Forelimb muscle (tissue), 1 donor: ENCODE measurements around the gene USP6. TPM values are rescaled to one million over a fixed set of nuclear protein-coding genes. Genes with fewer than 3 reads are reported as not detected.
"Not testable (repeated sequence)": the region's sequence is repeated elsewhere in the genome, so short reads cannot be mapped to it uniquely, and the experiment has no call there.

Experiments used
- DNase-seq: peaks from one replicate; pipeline ENCODE4 v3.0.0-alpha.2; 2013; ENCODE audit warnings: low read depth
- polyA plus RNA-seq: library from polyadenylated mRNA; unstranded; fragments of 120-200 nt; gene quantifications from one replicate; pipeline ENCODE4 v1.2.1, GENCODE V29; 2013; ENCODE audit not compliant: insufficient read length

The USP6 gene
- 30.0 TPM for polyA plus RNA-seq

GRCh38 chr17:5115673-5116651 is at the start of gene USP6:
Gene USP6, plus strand, starts transcription at chr17:5116032. Its CDS starts 14,336 bp downstream, at chr17:5130368.
- DNase-seq, result no peak

- DNase-seq, result no peak
These were observed 47.6 kb upstream of the USP6 start for GRCh38 chr17:5068236-5068635.

GRCh38 chr17:5069724-5070123 is 46.1 kb upstream of the USP6 start:
- DNase-seq, result no peak

GRCh38 chr17:5075472-5075871 is 40.4 kb upstream of the USP6 start:
- not testable (repeated sequence) for DNase-seq

- DNase-seq, result not testable (repeated sequence)
These were observed 38.6 kb upstream of the USP6 start for GRCh38 chr17:5077275-5077674.

GRCh38 chr17:5077781-5078105 is 38.1 kb upstream of the USP6 start:
- DNase-seq, result no peak

GRCh38 chr17:5078106-5079028 is 37.5 kb upstream of the USP6 start, which contains the start of gene ZFP3:
Gene ZFP3, plus strand, starts transcription at chr17:5078467. Its CDS starts 13,038 bp downstream, at chr17:5091505.
- DNase-seq, result no peak

GRCh38 chr17:5080591-5080990 is 35.2 kb upstream of the USP6 start:
- DNase-seq, result no peak

GRCh38 chr17:5092218-5093010 is 23.4 kb upstream of the USP6 start:
- no peak for DNase-seq

GRCh38 chr17:5096731-5097100 is 19.1 kb upstream of the USP6 start:
- DNase-seq, result no peak

- DNase-seq, result no peak
These were observed 18.6 kb upstream of the USP6 start for GRCh38 chr17:5097101-5097834.

GRCh38 chr17:5099271-5099670 is 16.6 kb upstream of the USP6 start:
- DNase-seq, result no peak

- no peak for DNase-seq
These were observed 15.0 kb upstream of the USP6 start for GRCh38 chr17:5100832-5101231.

- DNase-seq, result no peak
These were observed 5.0 kb upstream of the USP6 start for GRCh38 chr17:5110816-5111215.

GRCh38 chr17:5111402-5112204 is 4.2 kb upstream of the USP6 start, which contains the start of gene ZNF232:
Gene ZNF232, minus strand, starts transcription at chr17:5111878. Its CDS starts 56 bp downstream, at chr17:5111822.
- peak; percentile 83 for DNase-seq

GRCh38 chr17:5118219-5118618 is 2.4 kb downstream of the USP6 start:
- no peak for DNase-seq

GRCh38 chr17:5120036-5120435 is 4.2 kb downstream of the USP6 start:
- DNase-seq, result no peak

- DNase-seq, result not testable (repeated sequence)
These were observed 4.8 kb downstream of the USP6 start for GRCh38 chr17:5120436-5121185.
